ENCODE results near the gene TCF12.
"Not testable (repeated sequence)": the region's sequence is repeated elsewhere in the genome, so short reads cannot be mapped to it uniquely, and the experiment has no call there.

TCF12 gene

GRCh38 chr15:57159767-57160166 lies 241.3 kb downstream of the TCF12 start:
- Histone ChIP-seq H3K9me3 (ENCODE audit: control insufficient read depth, low read length) (no peaks in the 10 kb centered on the region), H3K9ac (ENCODE audit: low read length) (no peak overlapping the region), H3K27me3 (ENCODE audit: control insufficient read depth, insufficient read depth, low read length) (no peaks in the 10 kb centered on the region), H3K36me3 (ENCODE audit: control insufficient read depth, insufficient read depth, low read length) (no peaks in the 10 kb centered on the region), H3K4me3 (ENCODE audit: low read length) (no peak overlapping the region), H3K4me1 (ENCODE audit: control insufficient read depth, insufficient read depth, low read length) (no peaks in the 10 kb centered on the region)

DNA sequence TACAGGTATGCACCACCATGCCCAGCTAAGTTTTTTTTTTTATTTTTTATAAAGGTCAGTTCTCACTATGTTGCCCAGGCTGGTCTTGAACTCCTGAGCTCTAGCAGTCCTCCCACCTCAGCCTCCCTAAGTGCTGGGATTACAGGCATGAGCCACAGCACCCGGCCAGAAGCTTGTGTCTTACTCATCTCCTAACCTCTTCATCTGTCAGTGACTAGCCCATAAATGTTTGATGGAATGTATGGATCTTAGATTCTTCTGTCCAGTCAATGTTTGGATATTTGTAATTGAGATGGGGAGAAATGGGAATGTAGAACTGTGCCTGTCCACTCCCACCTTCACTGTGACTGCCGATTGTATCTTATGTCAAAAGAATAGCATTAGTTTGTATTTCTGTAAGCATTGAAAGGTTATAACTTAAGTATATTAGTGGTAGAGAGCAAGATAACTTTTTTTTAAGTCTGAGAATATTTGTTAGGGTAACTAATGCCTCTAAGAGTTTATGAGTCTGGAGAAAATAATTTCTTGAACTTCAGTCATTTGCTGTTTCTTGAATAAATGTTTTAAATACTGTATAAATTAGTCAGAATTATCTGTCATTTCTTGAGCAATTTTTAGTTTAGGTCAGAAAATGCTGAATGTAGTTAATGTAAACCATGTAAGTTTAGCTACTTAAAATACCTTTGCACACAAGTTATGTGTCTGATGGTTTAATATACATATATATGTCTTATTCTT lies 242.5 kb downstream of the TCF12 start:
- no peaks in the 10 kb centered on the region for H3K27me3 ChIP-seq (ENCODE audit: control insufficient read depth, insufficient read depth, low read length)
- H3K9ac ChIP-seq (ENCODE audit: low read length) = no peak overlapping the region
- H3K36me3 ChIP-seq (ENCODE audit: control insufficient read depth, insufficient read depth, low read length) = no peaks in the 10 kb centered on the region
- no peak overlapping the region for H3K4me3 ChIP-seq (ENCODE audit: low read length)
- H3K9me3 ChIP-seq (ENCODE audit: control insufficient read depth, low read length) = no peaks in the 10 kb centered on the region
- no peaks in the 10 kb centered on the region for H3K4me1 ChIP-seq (ENCODE audit: control insufficient read depth, insufficient read depth, low read length)

DNA sequence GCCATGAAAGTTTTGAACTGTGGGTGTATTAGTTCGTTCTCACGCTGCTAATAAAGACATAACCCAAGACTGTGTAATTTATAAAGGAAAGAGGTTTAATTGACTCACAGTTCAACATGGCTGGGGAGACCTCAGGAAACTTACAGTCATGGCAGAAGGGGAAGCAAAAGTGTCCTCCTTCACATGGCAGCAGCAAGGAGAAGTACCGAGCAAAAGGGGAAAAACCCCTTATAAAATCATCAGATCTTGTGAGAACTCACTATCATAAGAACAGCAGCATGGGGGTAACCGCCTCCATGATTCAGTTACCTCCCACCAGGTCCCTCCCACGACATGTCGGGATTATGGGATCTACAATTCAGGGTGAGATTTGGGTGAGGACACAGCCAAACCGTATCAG lies 245.8 kb downstream of the TCF12 start:
- not testable (repeated sequence) for H3K4me1 ChIP-seq (ENCODE audit: control insufficient read depth, insufficient read depth, low read length); H3K9me3 ChIP-seq (ENCODE audit: control insufficient read depth, low read length); H3K9ac ChIP-seq (ENCODE audit: low read length); H3K36me3 ChIP-seq (ENCODE audit: control insufficient read depth, insufficient read depth, low read length); H3K4me3 ChIP-seq (ENCODE audit: low read length); H3K27me3 ChIP-seq (ENCODE audit: control insufficient read depth, insufficient read depth, low read length)

DNA sequence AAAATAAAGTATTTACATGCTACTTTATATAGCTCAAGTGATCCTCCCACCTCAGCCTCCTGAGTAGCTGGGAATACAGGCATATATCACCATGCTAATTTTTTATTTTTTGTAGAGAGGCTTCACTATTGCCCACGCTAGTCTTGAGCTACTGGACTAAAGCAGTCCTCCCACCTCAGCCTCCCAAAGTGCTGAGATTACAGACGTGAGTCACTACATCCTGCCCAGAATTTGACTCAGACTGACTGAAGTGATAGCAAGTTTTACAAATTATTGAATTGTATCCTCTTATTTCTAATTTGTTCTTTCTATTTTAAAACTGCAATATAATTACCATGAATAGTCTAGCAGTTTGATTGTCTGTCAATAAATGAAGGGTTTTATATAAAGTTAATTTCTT lies 247.5 kb downstream of the TCF12 start:
- H3K36me3 ChIP-seq (ENCODE audit: control insufficient read depth, insufficient read depth, low read length) = no peaks in the 10 kb centered on the region
- no peak overlapping the region for H3K9ac ChIP-seq (ENCODE audit: low read length)
- H3K4me3 ChIP-seq (ENCODE audit: low read length) = no peak overlapping the region
- H3K4me1 ChIP-seq (ENCODE audit: control insufficient read depth, insufficient read depth, low read length) = no peaks in the 10 kb centered on the region
- no peaks in the 10 kb centered on the region for H3K9me3 ChIP-seq (ENCODE audit: control insufficient read depth, low read length)
- H3K27me3 ChIP-seq (ENCODE audit: control insufficient read depth, insufficient read depth, low read length) = no peaks in the 10 kb centered on the region

GRCh38 chr15:57167821-57168395 lies 249.5 kb downstream of the TCF12 start:
- Histone ChIP-seq H3K4me3 (ENCODE audit: low read length) (no peak overlapping the region), H3K27me3 (ENCODE audit: control insufficient read depth, insufficient read depth, low read length) (no peaks in the 10 kb centered on the region), H3K9ac (ENCODE audit: low read length) (no peak overlapping the region), H3K9me3 (ENCODE audit: control insufficient read depth, low read length) (no peaks in the 10 kb centered on the region), H3K36me3 (ENCODE audit: control insufficient read depth, insufficient read depth, low read length) (no peaks in the 10 kb centered on the region), H3K4me1 (ENCODE audit: control insufficient read depth, insufficient read depth, low read length) (no peaks in the 10 kb centered on the region)

- no peaks in the 10 kb centered on the region for H3K36me3 ChIP-seq (ENCODE audit: control insufficient read depth, insufficient read depth, low read length)
- no peak overlapping the region for H3K9ac ChIP-seq (ENCODE audit: low read length)
- H3K4me3 ChIP-seq (ENCODE audit: low read length) = no peak overlapping the region
- no peaks in the 10 kb centered on the region for H3K4me1 ChIP-seq (ENCODE audit: control insufficient read depth, insufficient read depth, low read length)
- no peaks in the 10 kb centered on the region for H3K9me3 ChIP-seq (ENCODE audit: control insufficient read depth, low read length)
- H3K27me3 ChIP-seq (ENCODE audit: control insufficient read depth, insufficient read depth, low read length) = no peaks in the 10 kb centered on the region
Measured at GRCh38 chr15:57169643-57170042, 251.2 kb downstream of the TCF12 start.

DNA sequence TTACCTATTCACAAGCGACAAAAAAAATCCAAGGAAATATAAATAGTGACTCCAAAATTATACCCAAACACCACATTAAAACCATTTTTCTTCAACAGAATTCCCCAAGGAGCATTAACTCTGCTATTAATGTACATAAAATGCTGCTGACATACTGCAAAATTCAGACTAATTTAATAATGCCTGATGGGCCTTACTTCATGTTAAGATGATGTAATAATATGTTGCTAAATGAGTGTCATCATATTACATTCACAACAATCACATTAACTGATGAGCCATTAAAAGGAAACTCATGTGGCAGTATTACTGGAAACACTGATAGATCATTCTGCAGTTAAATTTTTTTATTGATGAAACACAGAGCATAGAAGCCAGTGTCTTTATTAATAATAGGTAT lies 253.0 kb downstream of the TCF12 start:
- H3K4me1 ChIP-seq (ENCODE audit: control insufficient read depth, insufficient read depth, low read length) = no peaks in the 10 kb centered on the region
- no peaks in the 10 kb centered on the region for H3K27me3 ChIP-seq (ENCODE audit: control insufficient read depth, insufficient read depth, low read length)

GRCh38 chr15:57172925-57173324 lies 254.5 kb downstream of the TCF12 start:
- H3K4me3 ChIP-seq (ENCODE audit: low read length) = no peak overlapping the region
- H3K4me1 ChIP-seq (ENCODE audit: control insufficient read depth, insufficient read depth, low read length) = no peaks in the 10 kb centered on the region
- no peaks in the 10 kb centered on the region for H3K9me3 ChIP-seq (ENCODE audit: control insufficient read depth, low read length)
- no peaks in the 10 kb centered on the region for H3K36me3 ChIP-seq (ENCODE audit: control insufficient read depth, insufficient read depth, low read length)
- H3K9ac ChIP-seq (ENCODE audit: low read length) = no peak overlapping the region
- H3K27me3 ChIP-seq (ENCODE audit: control insufficient read depth, insufficient read depth, low read length) = no peaks in the 10 kb centered on the region

More for the DNA sequence above, 253.0 kb downstream of the TCF12 start:
- Histone ChIP-seq H3K4me3 (ENCODE audit: low read length) (no peak overlapping the region), H3K36me3 (ENCODE audit: control insufficient read depth, insufficient read depth, low read length) (no peaks in the 10 kb centered on the region), H3K9ac (ENCODE audit: low read length) (no peak overlapping the region), H3K9me3 (ENCODE audit: control insufficient read depth, low read length) (no peaks in the 10 kb centered on the region)

DNA sequence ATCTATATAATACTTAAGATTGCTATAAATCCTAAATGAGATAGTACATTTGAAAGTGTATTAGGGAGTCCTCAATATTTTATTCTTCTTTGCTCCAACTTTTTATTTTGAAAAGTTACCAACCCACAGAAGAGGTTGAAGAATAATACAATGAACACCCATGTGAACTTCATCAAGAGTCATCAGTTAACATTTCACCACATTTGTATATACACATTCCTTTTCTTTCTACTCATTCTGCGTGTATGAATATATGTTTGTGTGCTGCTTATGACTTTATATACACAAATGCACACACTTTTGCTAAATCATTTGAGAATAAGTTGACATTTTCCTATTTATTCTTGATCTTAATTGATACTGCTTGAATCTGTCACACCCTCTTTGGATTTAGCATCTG lies 264.6 kb downstream of the TCF12 start:
- no peaks in the 10 kb centered on the region for H3K36me3 ChIP-seq (ENCODE audit: control insufficient read depth, insufficient read depth, low read length)
- no peaks in the 10 kb centered on the region for H3K9me3 ChIP-seq (ENCODE audit: control insufficient read depth, low read length)
- peaks cover 14% of the 10 kb centered on the region for H3K4me1 ChIP-seq (ENCODE audit: control insufficient read depth, insufficient read depth, low read length)
- H3K4me3 ChIP-seq (ENCODE audit: low read length) = no peak overlapping the region
- H3K9ac ChIP-seq (ENCODE audit: low read length) = no peak overlapping the region
- H3K27me3 ChIP-seq (ENCODE audit: control insufficient read depth, insufficient read depth, low read length) = no peaks in the 10 kb centered on the region

DNA sequence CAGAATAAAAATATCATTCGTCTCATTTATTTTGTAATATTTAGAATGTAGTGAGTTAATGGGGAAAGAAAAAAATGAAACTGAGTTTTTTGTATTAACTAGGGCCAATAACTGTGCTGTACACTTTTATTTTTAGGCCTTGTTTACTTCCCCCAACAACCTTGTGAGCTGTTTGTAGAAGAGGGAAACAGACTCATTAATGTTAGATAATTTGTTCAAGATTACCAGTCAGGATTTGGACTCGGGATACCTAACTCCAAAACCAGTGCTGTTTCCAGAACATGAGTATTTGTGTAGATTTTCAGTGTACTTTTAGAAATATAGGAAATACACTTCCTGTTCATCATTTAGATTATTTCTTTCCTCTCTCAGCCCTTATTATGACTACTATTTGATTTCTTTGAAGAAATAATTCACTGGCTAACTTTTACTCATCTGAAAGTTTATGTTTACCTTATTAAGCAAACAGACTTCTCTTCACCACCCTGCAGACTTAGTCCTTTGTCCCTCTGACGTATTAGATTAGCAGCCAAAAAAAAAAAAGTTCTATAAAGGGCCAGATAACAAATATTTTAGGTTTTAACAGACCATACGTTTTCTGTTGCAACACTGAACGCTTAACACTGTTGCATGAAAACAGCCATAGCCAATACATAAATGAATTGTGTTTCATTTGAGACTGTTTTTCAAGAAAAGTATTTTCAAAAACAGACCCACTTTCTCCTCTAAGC lies 265.3 kb downstream of the TCF12 start:
- Histone ChIP-seq H3K36me3 (ENCODE audit: control insufficient read depth, insufficient read depth, low read length) (no peaks in the 10 kb centered on the region), H3K9me3 (ENCODE audit: control insufficient read depth, low read length) (no peaks in the 10 kb centered on the region), H3K9ac (ENCODE audit: low read length) (no peak overlapping the region), H3K27me3 (ENCODE audit: control insufficient read depth, insufficient read depth, low read length) (no peaks in the 10 kb centered on the region), H3K4me1 (ENCODE audit: control insufficient read depth, insufficient read depth, low read length) (peaks cover 14% of the 10 kb centered on the region), H3K4me3 (ENCODE audit: low read length) (no peak overlapping the region)

DNA sequence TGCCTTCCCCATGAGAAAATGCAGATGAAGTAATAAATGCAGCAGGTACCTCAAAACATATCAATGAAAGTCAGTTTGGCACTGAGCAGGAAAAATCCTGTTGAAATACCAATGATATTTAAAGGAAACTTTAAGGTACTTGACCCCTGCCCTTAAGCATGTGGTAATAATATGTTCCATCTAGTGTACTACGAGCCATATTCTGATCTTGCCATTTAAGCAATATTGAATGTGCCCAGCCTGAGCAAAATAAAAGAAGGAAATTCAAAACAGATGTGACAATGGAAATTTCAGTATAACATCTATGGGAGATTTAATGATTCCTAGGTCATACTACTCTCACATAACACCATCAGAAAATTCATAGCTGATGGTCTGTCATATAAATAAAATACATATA lies 266.1 kb downstream of the TCF12 start:
- H3K36me3 ChIP-seq (ENCODE audit: control insufficient read depth, insufficient read depth, low read length) = no peaks in the 10 kb centered on the region
- H3K4me1 ChIP-seq (ENCODE audit: control insufficient read depth, insufficient read depth, low read length) = peaks cover 14% of the 10 kb centered on the region
- H3K4me3 ChIP-seq (ENCODE audit: low read length) = no peak overlapping the region
- H3K9ac ChIP-seq (ENCODE audit: low read length) = no peak overlapping the region
- no peaks in the 10 kb centered on the region for H3K27me3 ChIP-seq (ENCODE audit: control insufficient read depth, insufficient read depth, low read length)
- H3K9me3 ChIP-seq (ENCODE audit: control insufficient read depth, low read length) = no peaks in the 10 kb centered on the region

GRCh38 chr15:57185507-57186074 lies 267.1 kb downstream of the TCF12 start:
- Histone ChIP-seq H3K9me3 (ENCODE audit: control insufficient read depth, low read length) (no peaks in the 10 kb centered on the region), H3K4me3 (ENCODE audit: low read length) (no peak overlapping the region), H3K4me1 (ENCODE audit: control insufficient read depth, insufficient read depth, low read length) (peaks cover 14% of the 10 kb centered on the region), H3K36me3 (ENCODE audit: control insufficient read depth, insufficient read depth, low read length) (no peaks in the 10 kb centered on the region), H3K27me3 (ENCODE audit: control insufficient read depth, insufficient read depth, low read length) (no peaks in the 10 kb centered on the region), H3K9ac (ENCODE audit: low read length) (no peak overlapping the region)
